Retinal pigment epithelial cell (primary cell): ENCODE measurements around the gene SDF4.

Experiments
- DNase-seq: peaks from one replicate; pipeline ENCODE4 v3.0.0-alpha.2; 2010; ENCODE audit warnings: low read depth
- H3K4me3 ChIP-seq: 2 replicates; pipeline ENCODE4 v1.5.1; 2011; ENCODE audit warnings: mild to moderate bottlenecking, low read length, control low read depth, moderate library complexity
- TF ChIP-seq, protein P1 (sequence below): conservative IDR thresholded peaks from 2 replicates; pipeline ENCODE4 v1.5.1; 2011; ENCODE audit warnings: low read depth, low read length, control low read depth, inconsistent platforms

SDF4 gene

DNA sequence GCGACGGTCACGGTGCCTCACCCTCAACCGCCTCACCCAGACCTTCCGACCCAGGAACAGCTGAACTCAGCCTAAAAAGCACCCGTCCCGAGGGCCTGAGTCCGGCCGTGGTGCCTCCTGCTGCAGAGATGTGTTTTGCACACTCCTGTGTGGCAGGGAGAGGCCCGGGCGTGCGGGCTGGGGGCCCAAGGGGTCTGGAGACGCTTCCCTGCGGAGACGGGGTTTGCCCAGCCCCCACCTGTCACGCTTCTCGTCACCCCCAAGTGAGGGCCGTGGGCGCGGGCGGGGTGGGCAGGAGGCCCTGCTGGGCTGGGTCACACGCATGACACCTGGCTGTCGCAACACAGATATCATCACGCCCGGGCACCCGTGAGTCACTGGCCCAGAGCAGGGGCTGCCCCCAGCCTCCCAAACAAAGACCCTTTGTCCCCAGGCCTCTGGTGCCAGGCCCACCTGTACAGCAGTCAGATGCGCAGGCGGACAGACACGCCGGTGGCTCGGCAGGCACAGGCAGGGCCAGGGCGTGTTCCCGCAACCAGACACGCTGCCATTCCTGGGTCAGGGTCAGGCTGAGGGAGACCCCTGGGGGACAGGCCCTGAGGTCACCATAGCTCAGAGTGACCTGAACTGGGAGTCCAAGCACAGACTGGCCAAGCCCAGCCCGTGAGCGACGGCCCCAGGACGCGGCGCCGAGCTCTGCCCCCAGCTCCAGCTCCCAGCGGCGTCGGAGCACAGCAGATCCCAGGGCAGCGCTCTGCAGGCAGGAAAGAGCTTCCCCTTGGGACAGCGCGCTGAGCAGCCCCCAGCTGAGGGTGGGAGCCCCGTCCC lies 6.3 kb upstream of the SDF4 start:
- no peak for DNase-seq
- no peak overlapping the region for H3K4me3 ChIP-seq
- TF ChIP-seq, protein P1, sequence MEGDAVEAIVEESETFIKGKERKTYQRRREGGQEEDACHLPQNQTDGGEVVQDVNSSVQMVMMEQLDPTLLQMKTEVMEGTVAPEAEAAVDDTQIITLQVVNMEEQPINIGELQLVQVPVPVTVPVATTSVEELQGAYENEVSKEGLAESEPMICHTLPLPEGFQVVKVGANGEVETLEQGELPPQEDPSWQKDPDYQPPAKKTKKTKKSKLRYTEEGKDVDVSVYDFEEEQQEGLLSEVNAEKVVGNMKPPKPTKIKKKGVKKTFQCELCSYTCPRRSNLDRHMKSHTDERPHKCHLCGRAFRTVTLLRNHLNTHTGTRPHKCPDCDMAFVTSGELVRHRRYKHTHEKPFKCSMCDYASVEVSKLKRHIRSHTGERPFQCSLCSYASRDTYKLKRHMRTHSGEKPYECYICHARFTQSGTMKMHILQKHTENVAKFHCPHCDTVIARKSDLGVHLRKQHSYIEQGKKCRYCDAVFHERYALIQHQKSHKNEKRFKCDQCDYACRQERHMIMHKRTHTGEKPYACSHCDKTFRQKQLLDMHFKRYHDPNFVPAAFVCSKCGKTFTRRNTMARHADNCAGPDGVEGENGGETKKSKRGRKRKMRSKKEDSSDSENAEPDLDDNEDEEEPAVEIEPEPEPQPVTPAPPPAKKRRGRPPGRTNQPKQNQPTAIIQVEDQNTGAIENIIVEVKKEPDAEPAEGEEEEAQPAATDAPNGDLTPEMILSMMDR: no peak

DNA sequence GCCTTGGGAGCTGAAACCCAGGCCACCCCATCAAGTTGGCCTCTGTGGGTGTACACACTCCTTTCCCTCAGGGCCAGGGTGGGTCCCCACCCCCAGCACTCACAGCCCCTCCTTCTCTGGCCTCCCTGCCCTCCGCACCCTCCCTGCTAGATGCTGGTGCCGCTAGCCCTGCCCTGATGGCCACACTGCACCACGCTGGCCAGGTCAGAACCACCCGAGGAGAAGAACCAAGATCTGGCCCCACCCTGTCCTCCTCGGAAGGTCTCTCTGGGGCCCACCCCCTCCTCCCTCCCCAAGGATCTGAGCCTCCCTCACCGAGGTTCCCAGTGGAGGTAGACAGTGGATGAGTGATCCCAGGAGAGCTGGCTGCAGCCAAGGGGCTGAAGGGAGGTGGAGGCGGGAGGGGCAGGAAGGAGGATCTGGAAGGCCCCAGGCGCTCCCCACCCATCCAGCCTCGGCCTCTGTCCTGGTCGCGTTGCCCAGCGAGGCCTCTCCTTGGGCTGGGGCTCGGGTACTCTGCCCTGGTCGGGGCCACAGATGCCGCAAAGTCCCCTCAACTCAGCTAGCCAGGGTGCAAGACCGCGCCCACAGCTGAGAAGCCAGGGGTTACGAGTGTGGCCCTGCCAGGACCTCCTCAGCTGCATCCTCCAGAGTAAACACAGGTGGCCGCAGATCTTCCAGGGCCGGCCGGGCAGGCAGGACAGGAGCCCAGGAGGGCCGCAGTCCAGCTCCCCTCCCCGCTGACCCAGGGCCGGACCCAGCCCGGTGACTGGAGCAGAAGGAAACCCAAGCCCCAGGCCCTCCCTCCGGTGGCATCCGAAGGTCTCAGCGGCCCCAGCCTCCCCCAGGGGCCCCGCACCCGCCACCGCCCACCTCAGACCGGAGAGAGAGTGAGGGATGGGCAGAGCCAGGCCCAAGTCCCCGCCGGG lies 5.4 kb upstream of the SDF4 start:
- H3K4me3 ChIP-seq: no peak overlapping the region
- no peak for DNase-seq
- TF ChIP-seq, protein P1: no peak

DNA sequence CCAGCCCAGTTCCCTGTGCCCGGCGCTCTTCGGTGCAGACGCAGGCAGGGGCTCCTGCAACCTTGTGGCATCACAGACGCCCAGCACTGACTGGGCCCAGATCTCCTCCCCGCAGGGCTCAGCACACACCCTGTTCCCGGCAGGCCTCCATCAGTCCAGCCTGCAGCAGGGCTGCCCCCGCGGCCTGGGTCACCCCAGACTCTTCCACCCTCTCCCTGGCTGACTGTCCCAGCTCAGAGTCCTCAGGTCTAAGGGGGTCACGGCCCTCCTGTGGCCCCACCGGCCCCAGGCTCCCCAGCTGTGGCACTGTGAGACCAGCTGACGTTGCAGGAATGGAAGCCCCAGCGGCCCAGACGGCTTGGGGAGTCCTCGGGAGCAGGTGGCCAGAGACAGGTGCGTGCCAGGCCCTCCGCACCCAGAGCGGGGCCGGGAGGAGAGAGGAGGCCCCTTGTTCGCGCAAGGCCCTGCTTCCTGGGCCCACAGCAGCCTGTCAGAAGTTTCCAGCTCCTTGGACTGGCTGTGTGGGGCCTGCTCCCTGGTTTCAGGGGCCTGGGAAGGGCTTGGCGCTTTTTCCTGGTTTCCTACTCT lies 4.5 kb upstream of the SDF4 start:
- H3K4me3 ChIP-seq: no peak overlapping the region
- TF ChIP-seq, protein P1: no peak
- DNase-seq: no peak

DNA sequence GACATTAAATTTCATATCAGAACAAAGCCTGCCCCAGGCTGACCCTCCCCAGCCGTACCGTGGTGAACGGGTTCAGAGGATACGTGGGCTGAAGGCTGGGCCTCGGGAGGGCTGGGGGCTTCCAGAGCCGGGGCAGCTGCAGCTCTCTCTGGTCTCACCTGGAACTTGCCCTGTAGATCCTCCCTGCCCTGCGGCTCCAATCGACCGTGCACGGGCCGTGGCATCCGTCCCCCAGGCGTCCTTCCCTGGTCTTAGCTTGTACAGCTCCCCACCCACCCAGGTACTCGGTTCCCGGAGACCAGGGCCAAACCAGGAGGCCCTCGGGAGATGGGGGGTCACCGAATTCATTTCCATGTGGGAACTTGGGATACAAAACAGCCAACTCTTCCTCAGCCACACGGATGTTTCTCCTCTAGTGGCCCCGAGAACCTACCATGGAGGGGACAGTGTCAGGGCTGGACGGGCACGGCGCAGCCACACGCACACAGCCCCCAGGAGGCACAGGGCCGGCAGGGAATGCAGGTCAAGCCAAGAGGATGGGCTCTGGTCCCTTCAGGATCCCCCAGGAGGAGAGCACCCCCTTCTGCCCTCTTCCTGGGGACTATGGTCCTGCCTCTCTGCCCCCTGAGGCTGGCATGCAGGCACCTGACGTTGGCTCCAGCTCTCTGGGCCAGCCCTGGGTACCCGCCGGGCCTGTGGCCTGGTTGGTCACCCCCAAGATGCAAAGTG lies 3.4 kb upstream of the SDF4 start:
- no peak overlapping the region for H3K4me3 ChIP-seq

DNA sequence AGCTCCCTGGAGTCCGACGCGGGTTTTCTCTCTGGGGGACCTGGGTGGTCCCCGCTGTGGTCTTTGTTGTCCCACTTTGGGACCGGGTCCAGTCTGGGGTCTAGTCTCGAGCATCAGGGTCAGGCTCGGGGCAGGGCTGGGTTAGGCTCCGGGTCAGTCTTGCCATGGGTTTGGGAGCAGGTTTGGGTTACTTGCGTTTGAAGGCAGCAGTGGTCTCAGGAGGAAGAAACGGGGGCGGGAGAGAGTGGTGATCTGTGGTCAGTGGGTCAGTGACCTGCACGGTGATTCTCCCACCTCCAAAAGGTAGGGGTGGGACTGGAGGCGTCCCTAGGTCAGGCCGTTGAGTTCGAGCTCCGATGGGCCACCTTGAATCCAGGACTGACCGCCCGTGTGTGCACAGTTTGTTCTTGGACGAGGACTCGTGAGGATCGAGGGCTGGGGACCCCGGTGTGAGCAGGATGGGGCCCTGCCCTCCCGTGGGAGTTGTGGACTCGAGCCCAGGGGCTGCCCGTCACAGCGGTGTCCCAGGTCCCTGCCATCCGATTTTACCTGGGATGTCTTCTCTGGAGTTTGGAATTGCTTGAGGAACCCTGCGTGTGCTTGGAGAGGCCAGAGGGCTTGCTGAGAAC lies 2.5 kb upstream of the SDF4 start:
- TF ChIP-seq, protein P1: no peak
- no peak for DNase-seq
- no peak overlapping the region for H3K4me3 ChIP-seq

More for the DNA sequence above, 3.4 kb upstream of the SDF4 start:
- no peak for DNase-seq
- TF ChIP-seq, protein P1: no peak

DNA sequence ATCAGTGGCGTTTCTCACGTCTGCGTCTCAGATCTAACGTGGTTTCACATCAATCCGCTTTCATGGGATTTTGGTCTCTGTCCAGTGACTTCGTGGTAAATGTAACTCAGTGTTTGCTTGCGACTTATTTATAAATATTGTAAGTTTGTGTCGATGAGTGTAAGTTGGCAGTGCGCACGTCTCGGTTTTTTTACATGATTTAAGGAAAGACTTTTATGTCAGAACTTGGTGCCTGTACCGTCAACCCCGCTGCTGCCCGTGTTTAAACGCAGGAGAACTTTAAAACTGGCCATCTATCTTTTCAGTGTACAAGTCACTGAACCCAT lies 1.7 kb upstream of the SDF4 start:
- TF ChIP-seq, protein P1: no peak
- no peak for DNase-seq
- H3K4me3 ChIP-seq: no peak overlapping the region
